Left lung (tissue), 10 donors: ENCODE results near the gene ADSS2. TPM values are rescaled to one million over a fixed set of nuclear protein-coding genes. Genes with fewer than 3 reads are reported as not detected.

ENCODE experiments used
- ATAC-seq: fragments of 200-7000 bp; cut with Tn5 transposase; one replicate; pipeline ENCODE4 v1.9.1; 2020; ENCODE audit warnings: moderate library complexity
- DNase-seq, 4 donors: peaks; one replicate each; pipeline ENCODE4 v3.0.0-alpha.2; 2013 to 2020
- H3K27ac ChIP-seq, 2 donors: fragments of 200-600 bp; sonication (generic) in 1 of 2; one replicate each; pipeline versions ENCODE4 v1.5.0 to v1.8.0; 2020 to 2021
- H3K27me3 ChIP-seq, 2 donors: fragments of 200-600 bp; sonication (generic) in 1 of 2; one replicate each; pipeline versions ENCODE4 v1.5.0 to v1.8.0; 2020 to 2021
- H3K36me3 ChIP-seq, 2 donors: fragments of 200-600 bp; sonication (generic) in 1 of 2; one replicate each; pipeline versions ENCODE4 v1.5.0 to v1.8.0; 2020 to 2021
- H3K4me1 ChIP-seq, 2 donors: fragments of 200-600 bp; one replicate each; pipeline ENCODE4 v1.8.0; 2021
- H3K4me3 ChIP-seq, 2 donors: fragments of 200-600 bp; sonication (generic) in 1 of 2; one replicate each; pipeline versions ENCODE4 v1.5.0 to v1.8.0; 2020 to 2021; ENCODE audit warnings: mild to moderate bottlenecking in 1 of 2
- H3K9me3 ChIP-seq, 2 donors: fragments of 200-600 bp; sonication (generic) in 1 of 2; one replicate each; pipeline versions ENCODE4 v1.5.0 to v1.8.0; 2020 to 2021
- CTCF ChIP-seq, 2 donors: fragments of 200-600 bp; sonication (generic) in 1 of 2; IDR thresholded peaks; one replicate each; pipeline versions ENCODE4 v1.5.0 to v1.8.0; 2021; ENCODE audit warnings: antibody characterized with exemption in 2 of 2
- intact Hi-C, 2 donors: fragments of 100-400 bp; cut with DNase I; formaldehyde crosslinking; loops; one replicate each; pipeline versions ENCODE4 v1.11.2 to v1.14.2; 2022
- polyA plus RNA-seq, 6 donors: library from polyadenylated mRNA; unstranded; fragments of 120-200 nt; gene quantifications; one replicate each; pipeline ENCODE4 v1.2.1, GENCODE V29; 2013; ENCODE audit not compliant: insufficient read length in 6 of 6
- total RNA-seq, 2 donors: library from RNA; stranded (reverse); fragmentation: NEBNext Ultra II Directional; extraction: Animal tissue kit (Norgen Biotek cat#: 25700); gene quantifications; one replicate each; pipeline ENCODE4 v1.2.1, GENCODE V29; 2021
- donor health status: DM: no; HTN: yes; CAD: no.
- donor health status: DM: no; HTN: no; CAD: no.

The ADSS2 gene
- total and polyA plus RNA-seq, 8 donors = 37.2 to 57.5 (median 52.1) TPM

GRCh38 chr1:244447024-244447423, 4.7 kb downstream of the ADSS2 start:
- no peak for DNase-seq
- Histone ChIP-seq H3K36me3 (peaks cover 0 to 5% of the 10 kb centered on the region in 2 donors), H3K4me3 (no peak overlapping the region), H3K4me1 (peaks cover 3 to 61% of the 10 kb centered on the region in 2 donors), H3K9me3 (no peaks in the 10 kb centered on the region), H3K27ac (no peak overlapping the region), H3K27me3 (no peaks in the 10 kb centered on the region)
- TF ChIP-seq CTCF (IDR thresholded peaks at IDR 0.05) = no peak
- no peak for ATAC-seq
- intact Hi-C loops = no loop called here

GRCh38 chr1:244445320-244446181, 6.2 kb downstream of the ADSS2 start:
- DNase-seq (no peak), ATAC-seq (no peak)
- TF ChIP-seq CTCF (IDR thresholded peaks at IDR 0.05) = no peak
- H3K4me1 ChIP-seq = peaks cover 3 to 58% of the 10 kb centered on the region in 2 donors
- intact Hi-C loops = no loop called here
- H3K36me3 ChIP-seq = peaks cover 0 to 5% of the 10 kb centered on the region in 2 donors
- H3K4me3 ChIP-seq = no peak overlapping the region
- H3K9me3 ChIP-seq = no peaks in the 10 kb centered on the region
- peak overlapping the region; percentile 39 to 58 for H3K27ac ChIP-seq
- no peaks in the 10 kb centered on the region for H3K27me3 ChIP-seq

DNA sequence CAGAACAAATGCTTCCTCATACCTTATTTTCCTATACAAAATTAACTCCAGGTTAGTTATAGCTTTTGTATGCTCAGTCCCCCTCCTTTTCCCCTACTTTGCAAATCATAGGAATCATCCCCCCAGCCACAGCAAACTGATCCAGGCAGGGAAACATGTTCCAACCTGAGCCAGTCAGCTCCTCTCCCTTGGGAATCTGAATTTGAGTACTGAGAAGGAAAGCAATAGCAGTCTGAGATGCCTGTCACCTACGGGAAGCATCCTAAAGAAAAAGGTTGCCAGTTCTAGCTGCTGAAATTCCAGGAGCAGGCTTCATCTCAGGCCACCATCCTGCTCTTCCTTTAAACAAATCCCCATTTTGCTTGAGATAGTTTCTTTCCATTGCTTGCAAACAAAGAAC, 6.9 kb downstream of the ADSS2 start:
- DNase-seq = no peak
- Histone ChIP-seq H3K4me3 (no peak overlapping the region), H3K4me1 (peaks cover 3 to 54% of the 10 kb centered on the region in 2 donors), H3K9me3 (no peaks in the 10 kb centered on the region), H3K27ac (no peak overlapping the region), H3K27me3 (no peaks in the 10 kb centered on the region), H3K36me3 (peaks cover 0 to 5% of the 10 kb centered on the region in 2 donors)
- no peak for ATAC-seq
- TF ChIP-seq CTCF (IDR thresholded peaks at IDR 0.05) = no peak
- intact Hi-C loops = no loop called here

DNA sequence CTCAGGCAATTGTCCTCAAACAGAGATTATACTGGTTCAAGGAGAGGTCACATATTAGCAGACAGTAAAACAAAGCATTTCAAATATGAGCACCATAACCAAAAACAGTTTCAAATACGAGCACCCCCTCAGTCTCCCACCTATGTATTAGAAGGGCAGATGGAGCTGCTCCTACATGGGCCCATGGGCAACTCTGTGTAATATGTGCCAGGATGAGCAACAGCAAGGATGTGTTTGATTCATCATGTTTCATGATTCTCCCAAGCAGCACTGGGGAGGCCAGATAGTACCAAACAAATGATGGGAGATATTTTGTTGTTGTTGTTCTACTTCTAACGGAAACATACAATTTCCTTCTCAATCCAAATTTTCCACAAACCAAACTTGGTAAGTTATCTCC, 8.9 kb downstream of the ADSS2 start:
- DNase-seq = no peak
- peaks cover 3 to 44% of the 10 kb centered on the region in 2 donors for H3K4me1 ChIP-seq
- intact Hi-C loops = no loop called here
- no peaks in the 10 kb centered on the region for H3K27me3 ChIP-seq
- no peak overlapping the region for H3K27ac ChIP-seq
- TF ChIP-seq CTCF (IDR thresholded peaks at IDR 0.05) = no peak
- H3K9me3 ChIP-seq = no peaks in the 10 kb centered on the region
- no peak for ATAC-seq
- no peak overlapping the region for H3K4me3 ChIP-seq
- H3K36me3 ChIP-seq = peaks cover 0 to 5% of the 10 kb centered on the region in 2 donors

- Histone ChIP-seq H3K27me3 (no peaks in the 10 kb centered on the region), H3K4me1 (peaks cover 6 to 25% of the 10 kb centered on the region in 2 donors), H3K4me3 (no peak overlapping the region), H3K9me3 (no peaks in the 10 kb centered on the region), H3K36me3 (peaks cover 0 to 28% of the 10 kb centered on the region in 2 donors), H3K27ac (no peak overlapping the region)
- intact Hi-C loops = no loop called here
- DNase-seq = no peak
- no peak for TF ChIP-seq CTCF (IDR thresholded peaks at IDR 0.05)
- peak; percentile 62 for ATAC-seq
These were observed 12.2 kb downstream of the ADSS2 start for GRCh38 chr1:244439391-244440032.
